Measurements from ENCODE around the gene DUSP1.
A peak's percentile ranks its signal among the peaks of the same experiment; 100 is the strongest.
"Not testable (repeated sequence)": the region's sequence is repeated elsewhere in the genome, so short reads cannot be mapped to it uniquely, and the experiment has no call there.

The DUSP1 gene, protein sequence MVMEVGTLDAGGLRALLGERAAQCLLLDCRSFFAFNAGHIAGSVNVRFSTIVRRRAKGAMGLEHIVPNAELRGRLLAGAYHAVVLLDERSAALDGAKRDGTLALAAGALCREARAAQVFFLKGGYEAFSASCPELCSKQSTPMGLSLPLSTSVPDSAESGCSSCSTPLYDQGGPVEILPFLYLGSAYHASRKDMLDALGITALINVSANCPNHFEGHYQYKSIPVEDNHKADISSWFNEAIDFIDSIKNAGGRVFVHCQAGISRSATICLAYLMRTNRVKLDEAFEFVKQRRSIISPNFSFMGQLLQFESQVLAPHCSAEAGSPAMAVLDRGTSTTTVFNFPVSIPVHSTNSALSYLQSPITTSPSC

DNA sequence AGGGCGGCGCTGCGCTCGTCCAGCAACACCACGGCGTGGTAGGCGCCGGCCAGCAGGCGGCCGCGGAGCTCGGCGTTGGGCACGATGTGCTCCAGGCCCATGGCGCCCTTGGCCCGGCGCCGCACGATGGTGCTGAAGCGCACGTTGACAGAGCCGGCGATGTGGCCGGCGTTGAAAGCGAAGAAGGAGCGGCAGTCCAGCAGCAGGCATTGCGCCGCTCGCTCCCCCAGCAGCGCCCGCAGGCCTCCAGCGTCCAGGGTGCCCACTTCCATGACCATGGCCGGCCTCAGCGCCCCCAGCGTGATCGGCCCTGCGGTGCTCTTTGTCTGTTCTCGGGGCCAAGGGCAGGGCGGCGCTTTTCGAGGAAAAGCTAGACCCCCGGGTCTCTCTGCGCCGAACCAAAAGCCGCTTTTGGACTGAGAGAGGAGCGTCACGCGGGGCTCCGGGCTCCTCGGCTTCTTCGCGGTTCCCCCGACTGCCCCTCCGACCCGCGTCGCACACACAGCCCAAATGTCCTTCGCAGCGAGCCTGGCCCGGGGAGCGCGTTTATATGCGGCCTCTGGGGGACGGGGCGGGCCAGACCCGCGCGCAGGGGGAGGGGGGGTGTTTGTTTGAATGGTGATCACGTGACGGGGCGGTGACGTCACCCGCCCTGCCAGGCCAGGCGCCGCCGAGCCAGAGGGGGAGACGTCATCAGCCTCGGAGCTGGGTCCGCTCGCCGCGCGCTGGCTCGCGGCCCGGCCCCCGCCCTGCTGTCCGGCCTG, at the start of gene DUSP1:
DUSP1 (minus strand) TSS at position 521 of the 764 bp plus-strand sequence; CDS start at position 278, 243 bp downstream.
- peak; percentile 98 for DNase-seq

- no peak for DNase-seq
Measured at GRCh38 chr5:172820046-172820767, 49.2 kb upstream of the DUSP1 start.

DNA sequence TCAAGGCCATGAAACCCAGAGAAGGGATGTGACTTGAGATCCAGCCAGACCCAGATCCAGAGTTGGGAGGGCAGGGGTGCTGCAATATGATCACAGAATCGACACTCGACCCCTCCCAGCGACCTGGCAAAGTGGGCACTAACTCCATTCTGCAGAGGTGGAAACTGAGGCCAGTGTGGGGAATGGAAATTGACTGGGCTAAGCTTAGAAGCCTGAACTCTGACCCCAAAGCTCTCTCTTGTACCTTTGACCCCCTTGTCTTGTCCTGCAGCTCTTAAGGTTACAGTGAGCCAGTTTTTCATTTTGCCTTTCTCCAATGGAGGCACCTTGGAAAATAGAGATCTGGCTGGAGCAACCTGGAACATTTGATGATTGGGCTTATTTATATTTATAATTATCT, 48.6 kb upstream of the DUSP1 start:
- DNase-seq: no peak

GRCh38 chr5:172818081-172818480, 47.1 kb upstream of the DUSP1 start:
- DNase-seq: no peak

DNA sequence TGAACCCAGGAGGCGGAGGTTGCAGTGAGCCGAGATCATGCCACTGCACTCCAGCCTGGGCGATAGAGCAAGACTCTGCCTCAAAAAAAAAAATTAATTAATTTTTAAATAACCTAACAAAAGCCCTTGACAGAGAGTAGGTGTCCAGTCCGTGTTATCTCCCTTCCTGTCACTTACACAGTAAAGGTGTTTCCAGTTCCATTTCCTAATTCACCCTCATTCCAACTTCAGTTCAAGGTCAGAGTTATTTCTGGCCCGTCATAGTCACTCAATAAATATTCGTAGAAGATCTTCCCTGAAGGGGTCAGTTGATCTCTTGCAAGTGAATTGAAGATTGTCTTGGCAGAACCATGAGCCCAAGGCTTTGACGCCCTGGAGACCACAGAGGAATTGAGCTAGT, 46.7 kb upstream of the DUSP1 start:
- DNase-seq: no peak

DNA sequence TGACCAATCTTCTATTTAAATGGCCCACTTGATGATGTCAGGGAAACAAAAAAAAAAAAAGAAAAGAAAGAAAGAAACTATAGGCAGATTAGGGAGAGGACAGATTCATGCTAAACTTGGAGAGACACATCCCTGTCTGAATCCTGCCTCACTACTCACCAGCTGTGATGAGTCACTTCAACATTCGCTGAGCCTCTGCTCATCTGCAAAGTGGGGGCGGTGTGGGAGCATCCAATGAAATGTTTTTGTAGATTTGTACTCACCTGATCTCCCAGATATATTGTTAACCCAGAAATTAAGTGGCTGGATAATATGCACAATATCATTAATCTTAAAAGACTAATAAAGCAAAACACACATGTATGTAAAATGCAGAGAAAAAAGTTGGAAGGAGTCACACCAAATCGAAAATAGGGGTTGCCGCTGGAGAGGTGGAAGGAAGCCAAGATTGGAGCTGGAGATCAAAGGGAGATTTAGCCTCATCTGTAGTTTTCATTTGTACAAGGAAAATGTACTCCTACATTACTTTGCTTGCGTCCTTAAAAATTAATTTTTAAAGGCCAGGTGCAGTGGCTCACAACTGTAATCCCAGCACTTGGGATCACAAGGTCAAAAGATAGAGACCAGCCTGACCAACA, 46.0 kb upstream of the DUSP1 start:
- no peak for DNase-seq

- no peak for DNase-seq
Measured at GRCh38 chr5:172815631-172816030, 44.6 kb upstream of the DUSP1 start.

DNA sequence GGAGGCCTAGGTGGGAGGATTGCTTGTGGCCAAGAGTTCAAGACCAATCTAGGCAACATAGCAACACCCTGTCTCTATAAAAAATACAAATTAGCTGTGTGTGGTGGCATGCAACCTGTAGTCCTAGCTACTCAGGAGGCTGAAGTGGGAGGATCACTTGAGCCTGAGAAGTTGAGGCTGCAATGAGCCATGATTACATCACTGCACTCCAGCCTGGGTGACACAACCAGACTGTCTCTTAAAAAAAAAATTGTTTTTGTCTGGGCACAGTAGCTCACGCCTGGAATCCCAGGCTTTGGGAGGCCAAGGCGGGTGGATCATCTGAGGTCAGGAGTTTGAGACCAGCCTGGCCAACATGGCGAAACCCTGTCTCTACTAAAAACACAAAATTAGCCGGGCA, 40.0 kb upstream of the DUSP1 start:
- DNase-seq: not testable (repeated sequence)

DNA sequence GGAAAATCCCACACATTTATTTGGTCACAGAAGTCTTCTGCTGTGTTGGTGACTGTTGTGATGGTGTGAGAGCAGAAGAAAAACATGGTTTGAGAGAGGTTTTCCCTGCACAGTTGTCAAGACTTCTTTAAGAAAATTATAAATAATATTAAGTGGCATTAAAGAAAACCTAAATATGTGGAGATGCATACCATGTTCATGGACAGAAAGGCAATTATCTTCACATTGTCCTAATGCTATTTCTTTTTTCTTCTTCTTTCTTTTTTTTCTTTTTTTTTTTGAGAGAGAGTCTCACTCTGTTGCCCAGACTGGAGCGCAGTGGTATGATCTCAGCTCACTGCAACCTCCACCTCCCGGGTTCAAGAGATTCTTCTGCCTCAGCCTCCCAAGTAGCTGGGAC, 38.8 kb upstream of the DUSP1 start:
- DNase-seq: no peak

DNA sequence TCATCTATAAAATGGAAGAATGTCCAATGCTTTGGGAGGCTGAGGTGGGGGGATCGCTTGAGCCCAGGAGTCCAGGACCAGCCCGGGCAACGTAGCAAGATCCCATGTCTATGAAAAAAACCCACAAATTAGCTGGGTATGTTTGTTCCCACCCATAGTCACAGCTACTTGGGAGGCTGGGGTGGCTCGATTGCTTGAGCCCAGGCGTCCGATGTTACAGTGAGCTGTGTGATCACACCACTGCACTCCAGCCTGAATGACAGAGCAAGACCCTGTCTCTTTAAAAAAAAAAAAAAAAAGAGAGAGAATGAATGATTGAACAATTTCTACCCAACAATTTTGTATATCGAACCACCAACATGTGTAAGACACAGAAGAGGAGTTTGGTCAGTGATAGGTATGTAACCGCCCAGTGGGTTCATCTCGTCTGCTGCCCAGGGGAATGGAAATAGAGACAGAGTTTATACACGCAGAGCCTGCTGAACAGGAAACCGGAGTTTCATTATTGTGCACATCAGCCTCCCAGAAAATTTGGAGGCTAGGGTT, 36.8 kb upstream of the DUSP1 start:
- DNase-seq: no peak

- peak; percentile 81 for DNase-seq
Measured at GRCh38 chr5:172806897-172807672, 36.1 kb upstream of the DUSP1 start.

DNA sequence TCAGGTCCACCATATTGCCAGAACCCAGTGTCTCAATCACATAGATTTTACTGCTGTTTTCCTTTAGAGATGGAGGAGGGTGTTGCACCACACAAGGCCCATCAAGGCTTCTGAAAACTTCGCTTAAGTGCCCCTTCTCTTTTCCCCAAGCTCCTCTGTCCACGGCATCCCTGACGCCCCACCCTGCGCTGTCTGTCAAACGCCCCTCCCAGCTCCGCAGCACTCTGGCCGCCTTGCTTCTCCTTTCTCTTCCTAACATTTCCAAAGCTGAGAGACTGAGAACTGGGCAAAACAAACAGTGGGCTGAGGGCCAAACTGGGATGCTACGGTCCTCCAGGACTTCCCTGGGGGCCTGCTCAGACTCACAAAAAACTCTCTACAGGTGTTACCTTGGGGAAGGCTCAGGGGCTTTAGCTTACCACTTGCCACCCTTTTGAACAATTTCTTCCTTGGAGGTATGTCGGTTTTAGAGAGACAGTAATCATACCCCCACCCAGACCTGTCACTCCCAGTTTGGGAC, 34.8 kb upstream of the DUSP1 start:
- DNase-seq: no peak

DNA sequence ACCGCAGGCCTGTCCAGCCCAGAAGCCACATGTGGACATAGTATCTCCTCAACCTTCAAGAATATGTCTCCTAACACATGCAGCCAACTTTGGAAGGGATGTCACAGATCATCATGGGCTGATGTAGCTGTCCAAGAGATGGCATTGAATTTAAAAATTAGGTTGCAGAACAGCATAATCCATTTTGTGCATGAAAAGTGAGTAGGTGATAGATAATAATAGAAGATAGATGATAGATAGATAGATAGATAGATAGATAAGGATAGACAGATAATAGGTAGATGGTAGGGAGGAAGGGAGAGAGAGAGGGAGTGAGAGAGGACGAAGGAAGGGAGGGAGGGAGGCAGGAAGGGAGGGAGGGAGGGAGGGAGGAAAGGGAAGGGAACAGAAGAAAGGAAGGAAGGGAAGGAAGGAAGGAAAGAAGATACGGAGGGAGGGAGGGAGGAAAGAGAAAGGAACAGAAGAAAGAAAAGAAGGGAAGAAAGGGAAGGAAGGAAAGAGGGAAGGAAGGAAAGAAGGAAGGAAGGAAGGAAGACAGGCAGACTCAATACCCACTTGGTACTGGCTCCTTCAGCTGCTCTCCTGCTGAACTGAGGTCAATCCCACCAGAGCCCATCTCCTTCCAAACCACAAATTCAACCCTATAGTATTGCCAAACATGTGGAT, 34.2 kb upstream of the DUSP1 start:
- DNase-seq: no peak

- no peak for DNase-seq
Measured at GRCh38 chr5:172802567-172803176, 31.7 kb upstream of the DUSP1 start.

DNA sequence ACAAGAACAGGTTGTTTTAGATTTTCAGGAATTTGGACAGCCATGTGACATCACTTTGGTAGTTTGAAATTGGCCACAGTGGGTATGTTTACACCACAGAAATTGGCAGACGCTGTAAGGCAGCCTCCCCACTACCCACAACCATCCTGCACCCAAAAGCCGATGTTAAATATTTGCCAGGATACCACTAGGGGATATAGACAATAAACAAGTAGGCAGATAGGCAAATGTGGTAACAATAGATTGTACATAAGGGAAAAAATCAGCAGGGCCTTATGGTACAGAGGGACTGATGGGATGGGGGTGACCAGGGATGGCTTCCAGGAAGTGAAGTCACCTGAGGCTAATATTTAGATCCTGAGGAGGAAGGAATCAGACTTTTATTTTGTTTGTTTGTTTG, 31.1 kb upstream of the DUSP1 start:
- DNase-seq: no peak

- no peak for DNase-seq
Measured at GRCh38 chr5:172801179-172801671, 30.2 kb upstream of the DUSP1 start.

GRCh38 chr5:172800088-172800551, 29.1 kb upstream of the DUSP1 start:
- DNase-seq: no peak

DNA sequence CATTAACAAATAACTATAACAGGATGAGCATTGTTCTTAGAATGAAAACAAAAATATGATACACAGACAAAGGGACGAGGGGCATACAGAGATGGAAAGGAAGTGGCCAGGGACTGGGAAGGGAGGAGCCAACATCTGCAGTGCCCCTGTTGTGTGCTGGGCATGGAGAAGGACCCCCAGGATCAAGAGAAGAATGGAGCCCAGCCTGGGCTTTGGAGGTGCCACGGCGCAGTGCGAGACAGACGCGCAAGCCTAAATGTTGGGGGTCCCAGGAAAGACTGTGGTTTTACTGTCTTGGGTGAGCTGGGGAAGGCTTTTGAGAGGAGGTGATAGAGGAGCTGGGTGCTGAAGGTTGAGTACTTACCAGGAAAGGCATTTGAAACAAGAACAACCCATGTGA, 28.4 kb upstream of the DUSP1 start:
- no peak for DNase-seq

GRCh38 chr5:172798422-172799215, 27.6 kb upstream of the DUSP1 start:
- DNase-seq: no peak

- no peak for DNase-seq
Measured at GRCh38 chr5:172797771-172798191, 26.8 kb upstream of the DUSP1 start.
